SK-N-DZ (cell line): ENCODE results near the gene CD40.

Source experiments
- DNase-seq: peaks from one replicate; pipeline ENCODE4 v3.0.0-alpha.2; 2015; ENCODE audit warnings: low spot score

CD40 gene

DNA sequence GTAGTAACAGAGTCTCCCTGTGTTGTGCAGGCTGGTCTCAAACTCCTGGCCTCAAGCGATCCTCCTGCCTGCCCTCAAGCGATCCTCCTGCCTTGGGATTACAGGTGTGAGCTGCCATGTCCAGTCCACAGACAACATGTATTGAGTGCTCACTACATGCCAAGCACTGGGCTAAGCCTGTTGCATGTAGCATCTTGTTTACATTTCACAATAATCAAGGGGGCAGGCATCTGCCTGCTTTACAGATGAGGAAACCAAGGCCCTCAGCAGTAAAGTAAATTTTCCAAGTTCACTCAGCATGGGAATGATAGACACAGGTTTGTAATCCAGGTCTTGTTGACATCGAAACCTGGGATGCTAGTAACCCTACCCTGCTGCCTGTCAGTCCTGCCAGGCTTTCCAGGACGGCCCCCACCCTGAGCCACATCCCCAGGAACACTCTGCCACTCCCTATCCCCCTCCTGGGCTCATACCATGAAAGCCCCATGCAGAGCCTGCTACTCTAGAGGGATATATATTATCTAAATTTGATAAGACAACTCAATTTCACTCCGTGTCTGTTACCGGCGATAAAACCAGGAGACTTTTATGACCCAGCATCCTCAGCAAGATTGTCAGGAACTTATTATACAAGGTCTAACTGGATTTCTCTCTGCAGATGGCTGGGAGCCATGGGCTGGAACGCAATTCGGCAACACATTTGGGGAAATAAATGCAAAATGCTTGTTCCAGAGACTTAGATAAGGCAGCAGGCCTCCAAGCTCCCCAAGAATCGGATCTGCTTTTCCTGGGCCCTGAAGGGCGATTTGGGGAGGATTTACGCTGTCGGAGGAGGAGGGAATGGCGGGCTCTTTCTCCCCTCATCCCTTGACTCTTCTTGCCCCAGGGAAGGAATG is 30.4 kb downstream of the CD40 start:
- peak; percentile 79 for DNase-seq

DNA sequence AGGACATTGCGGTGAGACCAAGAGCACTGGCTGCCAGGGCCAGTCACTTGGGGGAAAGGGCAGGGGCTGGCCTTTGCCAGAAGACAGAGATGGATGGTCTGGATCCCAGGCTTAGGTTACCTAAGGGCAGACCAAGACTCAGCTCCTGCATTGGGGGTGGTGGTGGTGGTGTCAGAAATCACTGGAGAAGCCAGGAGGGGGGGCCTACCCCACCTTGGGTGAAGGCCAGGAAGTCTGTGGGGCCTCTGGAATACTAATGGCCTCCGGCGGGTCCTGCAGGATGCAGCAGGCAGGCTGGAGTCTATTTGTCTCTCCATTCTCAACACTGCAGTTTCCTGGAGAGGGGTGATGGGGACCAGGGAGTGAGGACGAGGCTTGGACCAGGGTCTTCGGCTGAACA is 32.8 kb downstream of the CD40 start:
- DNase-seq: no peak

GRCh38 chr20:46151936-46152335 is 33.8 kb downstream of the CD40 start:
- no peak for DNase-seq

DNA sequence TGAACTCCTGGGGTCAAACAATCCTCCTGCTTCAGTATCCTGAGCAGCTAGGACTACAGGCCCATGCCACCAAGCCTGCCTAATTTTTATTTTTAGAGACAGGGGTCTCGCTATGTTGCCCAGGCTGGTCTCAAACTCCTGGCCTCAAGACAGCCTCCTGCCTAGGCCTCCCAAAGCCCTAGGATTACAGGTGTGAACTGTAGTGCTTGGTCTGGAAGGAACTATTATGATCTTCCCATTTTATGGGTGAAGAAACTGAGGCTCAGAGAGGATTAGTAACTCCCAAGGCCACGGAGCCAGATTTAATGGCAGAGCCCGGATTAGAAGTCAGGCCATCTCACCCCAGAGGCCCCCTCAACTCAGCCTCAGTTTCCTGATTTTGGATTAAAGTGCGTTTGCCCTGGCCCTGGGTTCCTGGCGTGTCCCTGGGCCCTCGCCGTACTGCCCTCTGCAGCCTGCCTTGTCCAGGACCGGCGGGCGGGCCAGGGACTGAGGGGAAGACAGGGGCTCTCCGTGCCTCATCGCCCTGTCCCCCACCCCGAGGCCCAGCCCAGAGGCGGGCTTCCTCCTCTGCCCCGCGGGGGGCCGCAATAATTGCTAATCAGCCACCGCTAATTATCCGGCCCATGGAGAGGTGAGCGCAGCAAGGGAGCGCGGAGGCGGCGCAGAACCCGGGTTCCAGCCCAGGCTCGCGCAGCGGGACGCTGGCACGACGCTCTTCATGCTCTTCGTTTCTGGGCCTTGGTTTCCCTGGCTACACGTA is 34.9 kb downstream of the CD40 start:
- DNase-seq: no peak

DNA sequence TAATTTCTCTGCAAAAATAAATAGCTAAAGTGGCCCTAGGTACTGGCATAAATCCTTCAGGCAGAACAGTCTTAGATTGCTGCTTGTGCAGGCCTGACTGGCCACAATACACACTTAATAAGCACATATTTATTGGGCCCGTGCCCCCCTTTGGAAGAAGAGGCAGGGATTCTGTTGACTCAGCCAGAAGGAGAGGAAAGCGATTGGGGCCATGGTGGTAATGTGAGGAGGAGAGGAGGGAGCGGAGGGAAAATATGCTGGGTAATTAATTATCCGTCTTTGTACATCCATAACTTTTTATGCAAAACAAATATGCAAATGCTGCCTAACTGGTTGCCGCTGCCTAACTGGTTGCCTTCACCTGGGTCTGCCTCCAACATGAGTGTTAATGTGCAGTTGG is 36.2 kb downstream of the CD40 start:
- no peak for DNase-seq

DNA sequence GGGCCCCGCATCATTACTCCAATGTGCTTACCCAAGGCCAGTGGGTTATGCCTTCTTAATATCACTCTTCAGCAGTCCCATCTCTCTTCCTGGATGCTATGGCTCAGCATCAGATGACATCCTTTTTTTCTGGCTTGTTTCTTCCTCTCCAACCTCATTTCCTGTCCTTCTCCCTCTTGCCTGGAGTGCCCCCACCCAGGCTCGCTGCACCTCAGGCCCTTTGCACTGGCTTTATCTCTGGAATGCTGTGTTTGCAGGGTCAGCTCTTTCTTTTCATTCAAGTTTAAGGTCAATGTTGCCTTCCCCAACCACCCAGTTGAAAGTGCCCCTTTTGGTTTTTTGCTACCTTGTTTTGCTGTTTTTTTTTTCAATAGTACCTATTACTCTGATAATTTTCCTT is 36.7 kb downstream of the CD40 start:
- no peak for DNase-seq

DNA sequence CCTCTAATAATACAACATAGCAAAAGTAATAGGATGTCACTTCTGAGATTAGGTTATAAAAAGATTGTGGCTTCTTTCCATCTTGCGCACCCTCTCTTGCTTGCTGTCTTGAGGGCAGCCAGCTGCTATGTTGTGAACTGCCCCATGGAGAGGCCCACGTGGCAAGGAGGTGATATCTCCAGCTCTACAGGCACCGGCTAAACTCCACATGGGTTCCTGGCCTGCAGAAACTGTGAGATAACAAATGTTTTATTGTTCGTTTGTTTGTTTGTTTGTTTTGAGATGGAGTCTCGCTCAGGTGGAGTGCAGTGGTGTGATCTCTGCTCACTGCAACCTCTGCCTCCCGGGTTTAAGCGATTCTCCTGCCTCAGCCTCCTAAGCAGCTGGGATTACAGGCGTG is 38.0 kb downstream of the CD40 start:
- DNase-seq: no peak

GRCh38 chr20:46157076-46157592 is 39.0 kb downstream of the CD40 start:
- DNase-seq: no peak

DNA sequence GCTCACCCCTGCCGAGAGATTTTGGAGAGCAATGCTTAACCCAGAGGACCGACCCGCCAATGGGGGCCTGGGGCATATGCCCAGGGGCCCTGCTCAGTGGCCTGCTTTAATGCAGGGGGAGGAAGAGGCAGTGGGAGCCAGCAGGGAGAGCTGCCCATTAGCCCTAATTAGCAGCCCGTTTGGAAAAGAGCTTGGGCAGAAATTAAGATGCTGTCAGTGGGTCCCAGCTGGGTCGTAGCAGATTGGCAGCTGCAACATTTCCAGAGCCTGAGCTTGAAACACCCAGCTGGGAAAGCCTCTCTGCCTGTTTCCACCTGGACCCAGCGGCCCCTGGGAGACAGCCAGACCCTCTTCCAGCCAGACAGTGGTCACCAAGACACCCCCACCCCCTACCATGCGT is 39.5 kb downstream of the CD40 start:
- DNase-seq: no peak

DNA sequence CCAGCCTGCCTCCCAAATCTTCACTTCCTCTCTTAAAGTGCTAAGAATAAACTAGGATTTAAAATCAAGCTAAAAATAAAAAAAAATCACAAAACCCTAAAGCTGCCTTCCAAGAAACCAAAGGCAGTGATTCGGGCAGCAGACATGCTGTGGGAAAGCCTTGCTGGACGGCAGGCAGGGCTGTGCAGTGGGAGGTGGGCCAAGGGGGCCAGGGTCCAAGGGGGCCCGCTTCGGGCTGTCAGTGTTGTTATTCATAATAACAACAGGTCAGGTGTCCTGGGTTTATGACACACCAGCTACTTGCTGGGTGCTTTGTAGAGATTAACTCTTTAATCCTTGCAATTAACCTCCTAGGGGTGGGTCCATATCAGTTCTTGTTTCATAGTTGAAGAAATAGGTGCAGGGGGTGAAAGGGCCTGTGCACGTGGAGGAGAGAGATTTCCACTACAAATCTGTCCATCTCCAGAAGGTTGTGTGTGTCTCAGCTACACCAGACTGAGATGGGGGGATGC is 40.4 kb downstream of the CD40 start:
- no peak for DNase-seq

- DNase-seq: no peak
Observed at GRCh38 chr20:46159101-46159897, 41.2 kb downstream of the CD40 start.

DNA sequence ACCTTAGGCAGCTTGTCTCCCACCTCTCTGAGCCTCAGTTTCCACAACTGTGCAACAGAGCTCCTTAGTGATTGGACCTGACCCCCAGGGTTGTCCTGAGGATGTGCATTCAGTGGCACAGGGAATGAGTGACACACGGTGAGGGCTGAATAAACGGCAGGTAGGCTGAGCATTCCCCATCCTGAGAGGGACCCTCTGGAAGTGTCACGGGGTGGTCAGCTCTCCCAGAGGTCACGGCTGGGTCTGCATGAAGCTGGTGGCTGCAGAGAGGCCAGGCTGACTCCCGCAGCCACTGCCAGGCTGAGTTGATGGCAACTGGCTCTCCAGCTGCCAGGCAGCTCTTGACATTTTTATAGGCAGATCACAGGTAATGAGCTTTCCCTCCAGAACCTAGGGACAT is 42.5 kb downstream of the CD40 start:
- no peak for DNase-seq

DNA sequence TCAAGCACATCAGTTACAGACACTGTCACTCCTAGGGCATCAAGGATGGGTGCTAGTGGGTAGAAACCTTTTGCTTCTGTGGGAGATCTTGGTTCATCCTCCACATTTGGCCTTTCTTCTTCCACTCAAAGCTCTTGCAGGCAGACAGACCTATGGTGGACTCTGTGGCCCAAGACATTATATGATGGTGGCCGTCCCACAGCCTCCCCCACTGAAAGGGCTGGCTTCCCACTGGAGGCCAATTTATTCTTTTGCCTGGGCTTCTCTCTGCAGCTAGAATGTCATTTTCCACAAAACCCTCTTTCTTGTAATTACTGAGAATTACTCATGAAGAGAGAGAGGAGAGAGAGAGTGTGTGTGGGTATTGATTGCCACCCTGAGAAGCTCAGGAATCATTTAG is 43.8 kb downstream of the CD40 start:
- DNase-seq: no peak

DNA sequence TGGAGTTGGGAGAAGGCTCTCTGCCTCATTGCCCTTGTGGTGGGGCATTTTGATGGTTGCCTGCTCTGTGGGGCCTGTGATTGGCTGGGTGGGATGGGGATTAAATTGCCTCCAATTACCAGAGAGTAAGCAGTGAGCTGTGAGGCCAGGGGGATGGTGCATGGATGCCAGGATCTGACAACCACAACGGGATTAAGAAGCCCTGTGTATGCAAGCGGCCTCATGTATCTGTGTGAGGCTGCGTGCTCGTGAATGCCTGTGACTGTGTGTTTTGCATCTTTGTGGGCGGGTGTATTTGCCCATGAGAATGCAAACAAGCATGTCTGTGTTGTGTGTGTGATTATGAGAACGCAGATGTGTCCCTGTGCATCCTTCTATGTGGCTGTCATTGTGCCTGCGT is 46.1 kb downstream of the CD40 start:
- peak; percentile 58 for DNase-seq

DNA sequence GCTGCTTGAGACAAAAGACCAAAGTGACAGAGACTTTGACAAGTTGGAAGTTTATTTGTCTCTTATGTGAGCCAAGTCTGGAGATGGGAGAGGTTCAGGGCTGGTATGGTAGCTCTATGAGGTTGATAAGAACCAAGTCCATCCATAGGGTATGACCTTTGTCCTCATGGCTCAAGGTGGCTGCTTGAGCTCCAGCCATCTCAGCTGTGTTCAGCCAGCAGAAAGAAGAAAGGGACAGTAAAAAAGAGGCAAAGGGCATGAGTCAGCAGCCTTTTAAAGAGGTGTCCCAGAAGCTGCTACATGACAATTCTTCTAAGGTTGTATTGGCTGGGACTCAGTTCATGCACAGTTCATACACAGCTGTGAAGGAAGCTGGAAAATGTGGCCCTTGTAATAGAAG is 49.0 kb downstream of the CD40 start:
- DNase-seq: no peak

- no peak for DNase-seq
Observed at GRCh38 chr20:46168438-46168837, 50.3 kb downstream of the CD40 start.

GRCh38 chr20:46169245-46170171 is 51.4 kb downstream of the CD40 start:
- no peak for DNase-seq

GRCh38 chr20:46171476-46171875 is 53.4 kb downstream of the CD40 start:
- DNase-seq: no peak

GRCh38 chr20:46171909-46172308 is 53.8 kb downstream of the CD40 start:
- no peak for DNase-seq

GRCh38 chr20:46172455-46172854 is 54.3 kb downstream of the CD40 start:
- DNase-seq: no peak
